ENCODE measurements around the gene DHDH. TPM values are rescaled to one million over a fixed set of nuclear protein-coding genes. Genes with fewer than 3 reads are reported as not detected.

The DHDH gene
- total and polyA plus RNA-seq, 2 of the 13 experiments (the other 11 are each of a cell fraction or from before 2014, with no cell fraction given) = 0.13 to 0.91 TPM

GRCh38 chr19:48954595-48955307, 21.3 kb downstream of the DHDH start, which contains the start of gene BAX (continued):
- TF ChIP-seq ZIK1 (CRISPR knock-in tag; IDR thresholded peaks at IDR 0.05; ENCODE audit: borderline replicate concordance, low read depth) (peak; percentile 80), ZNF468 (CRISPR knock-in tag; IDR thresholded peaks at IDR 0.05) (no peak), ZNF136 (CRISPR knock-in tag; IDR thresholded peaks at IDR 0.05; ENCODE audit: low read depth) (no peak; the same call in 1 of the 2 replicates), MXD1 (CRISPR knock-in tag; IDR thresholded peaks at IDR 0.05) (peak; percentile 78), GFI1 (CRISPR knock-in tag; IDR thresholded peaks at IDR 0.05; ENCODE audit: borderline replicate concordance) (peak; percentile 33; the same call in 1 of the 2 replicates), ZNF841 (CRISPR knock-in tag; IDR thresholded peaks at IDR 0.05; ENCODE audit: borderline replicate concordance) (no peak), SP4 (CRISPR knock-in tag; IDR thresholded peaks at IDR 0.05) (peak; percentile 78), ZNF317 (CRISPR knock-in tag; IDR thresholded peaks at IDR 0.05) (peak; percentile 70), ZHX2 (IDR thresholded peaks at IDR 0.05; ENCODE audit: low read depth) (peak; percentile 95), ZHX2 (CRISPR knock-in tag; IDR thresholded peaks at IDR 0.05; ENCODE audit: borderline replicate concordance) (no peak), ZNF660 (CRISPR knock-in tag; IDR thresholded peaks at IDR 0.05; ENCODE audit: borderline replicate concordance, low read depth) (no peak), CREM (IDR thresholded peaks at IDR 0.05) (no peak; the same call in 1 of the 2 replicates), CREM (CRISPR knock-in tag; IDR thresholded peaks at IDR 0.05) (no peak), ZNF124 (CRISPR knock-in tag; IDR thresholded peaks at IDR 0.05) (no peak; the same call in 1 of the 2 replicates), DZIP1 (CRISPR knock-in tag; IDR thresholded peaks at IDR 0.05) (no peak), HDAC2 (CRISPR knock-in tag; IDR thresholded peaks at IDR 0.05) (no peak; the same call in 1 of the 2 replicates), ATAD3A (CRISPR knock-in tag; IDR thresholded peaks at IDR 0.05) (no peak), SPEN (CRISPR knock-in tag; IDR thresholded peaks at IDR 0.05; ENCODE audit: low read depth) (peak; percentile 78), SSRP1 (CRISPR knock-in tag; IDR thresholded peaks at IDR 0.05) (no peak), TCF12 (IDR thresholded peaks at IDR 0.05) (no peak), TCF12 (CRISPR knock-in tag; IDR thresholded peaks at IDR 0.05) (peak; percentile 84)
